Type B pancreatic cell (in vitro differentiated cells): Measurements from ENCODE around the gene UNKL. TPM values are rescaled to one million over a fixed set of nuclear protein-coding genes. Genes with fewer than 3 reads are reported as not detected.

ENCODE experiments used
- DNase-seq: peaks from one replicate; pipeline ENCODE4 v3.0.0; 2021; ENCODE audit warnings: mixed read lengths; ENCODE audit not compliant: unreplicated experiment; ENCODE audit errors: extremely low spot score
- H3K27ac Mint-ChIP-seq: 2 replicates; pipeline ENCODE4 v1.8.0; 2021; ENCODE audit warnings: mild to moderate bottlenecking, mixed read lengths
- H3K27me3 Mint-ChIP-seq: 2 replicates; pipeline ENCODE4 v1.8.0; 2021; ENCODE audit warnings: mixed read lengths
- H3K36me3 Mint-ChIP-seq: 2 replicates; pipeline ENCODE4 v1.8.0; 2021; ENCODE audit warnings: mixed read lengths
- H3K4me1 Mint-ChIP-seq: one replicate; pipeline ENCODE4 v1.8.0; 2021; ENCODE audit warnings: mixed read lengths; ENCODE audit not compliant: unreplicated experiment
- H3K4me3 Mint-ChIP-seq: 2 replicates; pipeline ENCODE4 v1.8.0; 2021; ENCODE audit warnings: mild to moderate bottlenecking, mixed read lengths
- H3K9me3 Mint-ChIP-seq: 2 replicates; pipeline ENCODE4 v1.8.0; 2021; ENCODE audit warnings: mixed read lengths
- CTCF ChIP-seq: fragments of 200-600 bp; sonication (generic); conservative IDR thresholded peaks from 2 replicates; pipeline ENCODE4 v1.5.0; 2021; ENCODE audit warnings: antibody characterized with exemption, mild to moderate bottlenecking
- total RNA-seq: library from RNA; stranded (reverse); gene quantifications from 2 replicates; pipeline ENCODE4 v1.2.1, GENCODE V29; 2021; ENCODE audit warnings: low replicate concordance

The UNKL gene
- total RNA-seq, 1 donor from 2014 or later = 26.1 TPM

DNA sequence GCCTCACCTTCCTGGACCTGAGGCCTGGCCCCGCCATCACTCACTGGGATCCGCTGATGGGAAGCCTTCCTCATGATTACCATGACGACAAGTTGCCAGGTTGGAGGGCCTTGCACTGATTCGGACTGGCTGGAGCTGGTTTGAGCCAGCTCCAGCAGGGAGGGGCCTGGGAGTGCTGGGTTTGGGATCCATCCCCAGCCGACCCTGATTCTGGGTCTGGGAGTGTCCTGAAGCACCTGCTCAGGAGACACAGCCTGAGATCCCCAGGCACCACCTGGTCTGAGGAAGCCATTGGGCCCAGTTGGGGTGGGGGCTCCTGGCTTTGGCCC, 86.9 kb downstream of the UNKL start:
- no peak for DNase-seq
- Mint-ChIP-seq H3K9me3 (no peaks in the 10 kb centered on the region), H3K27ac (no peak overlapping the region), H3K27me3 (peaks cover 15% of the 10 kb centered on the region), H3K4me3 (no peak overlapping the region), H3K36me3 (no peaks in the 10 kb centered on the region), H3K4me1 (no peaks in the 10 kb centered on the region)
- no peak for TF ChIP-seq CTCF

GRCh38 chr16:1326946-1327618, 87.4 kb downstream of the UNKL start:
- DNase-seq = no peak
- peaks cover 10% of the 10 kb centered on the region for H3K27me3 Mint-ChIP-seq
- no peaks in the 10 kb centered on the region for H3K9me3 Mint-ChIP-seq
- H3K4me3 Mint-ChIP-seq = no peak overlapping the region
- H3K36me3 Mint-ChIP-seq = no peaks in the 10 kb centered on the region
- no peak overlapping the region for H3K27ac Mint-ChIP-seq
- no peaks in the 10 kb centered on the region for H3K4me1 Mint-ChIP-seq
- TF ChIP-seq CTCF = no peak

DNA sequence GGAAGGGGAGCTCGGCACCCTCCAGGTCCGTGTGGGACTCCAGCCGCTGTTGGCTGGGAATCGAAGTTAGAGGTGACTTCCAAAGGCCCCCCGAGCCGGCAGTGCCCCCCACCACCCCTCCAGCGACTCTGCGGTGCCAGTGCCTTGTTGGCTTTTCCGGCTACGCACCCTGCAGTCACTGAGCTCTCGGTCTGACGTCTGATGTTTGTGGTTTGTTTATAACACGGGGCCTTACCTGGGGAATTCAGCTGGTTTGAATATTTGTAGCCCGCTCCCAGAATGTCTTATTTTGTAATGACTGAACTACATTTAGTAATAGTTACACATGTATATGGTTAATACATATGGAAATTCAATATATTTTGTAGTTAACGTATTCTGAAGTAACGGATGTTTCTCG, 88.1 kb downstream of the UNKL start:
- Mint-ChIP-seq H3K9me3 (no peaks in the 10 kb centered on the region), H3K27me3 (peaks cover 3% of the 10 kb centered on the region), H3K4me3 (no peak overlapping the region), H3K36me3 (no peaks in the 10 kb centered on the region), H3K27ac (no peak overlapping the region), H3K4me1 (no peaks in the 10 kb centered on the region)
- TF ChIP-seq CTCF = no peak
- DNase-seq = no peak

- H3K4me1 Mint-ChIP-seq = no peaks in the 10 kb centered on the region
- DNase-seq = no peak
- H3K36me3 Mint-ChIP-seq = no peaks in the 10 kb centered on the region
- no peaks in the 10 kb centered on the region for H3K27me3 Mint-ChIP-seq
- H3K27ac Mint-ChIP-seq = no peak overlapping the region
- TF ChIP-seq CTCF = no peak
- H3K4me3 Mint-ChIP-seq = no peak overlapping the region
- no peaks in the 10 kb centered on the region for H3K9me3 Mint-ChIP-seq
Measured at GRCh38 chr16:1325673-1326371, 88.7 kb downstream of the UNKL start.

GRCh38 chr16:1325261-1325660, 89.2 kb downstream of the UNKL start:
- H3K4me3 Mint-ChIP-seq = no peak overlapping the region
- peaks cover under 1% of the 10 kb centered on the region for H3K36me3 Mint-ChIP-seq
- no peaks in the 10 kb centered on the region for H3K9me3 Mint-ChIP-seq
- no peaks in the 10 kb centered on the region for H3K4me1 Mint-ChIP-seq
- no peak for DNase-seq
- no peak for TF ChIP-seq CTCF
- H3K27me3 Mint-ChIP-seq = no peaks in the 10 kb centered on the region
- no peak overlapping the region for H3K27ac Mint-ChIP-seq
